ENCODE data around the gene EVL.
"Not testable (repeated sequence)": the region's sequence is repeated elsewhere in the genome, so short reads cannot be mapped to it uniquely, and the experiment has no call there.

The EVL gene

GRCh38 chr14:100159094-100159864, 94.1 kb downstream of the EVL start, which contains the start of gene DEGS2:
Gene DEGS2 (minus strand): TSS chr14:100159645. CDS start chr14:100159587, 58 bp downstream.
- in situ Hi-C loops (cut with MboI; ENCODE audit: low sequenced_read_pairs), result no loop called here

- in situ Hi-C loops (cut with MboI; ENCODE audit: low sequenced_read_pairs), result no loop called here
These were observed 94.8 kb downstream of the EVL start for GRCh38 chr14:100159865-100160533.

GRCh38 chr14:100160534-100160916, 95.3 kb downstream of the EVL start:
- in situ Hi-C loops (cut with MboI; ENCODE audit: low sequenced_read_pairs), result no loop called here

GRCh38 chr14:100165376-100165775, 100.2 kb downstream of the EVL start:
- in situ Hi-C loops (cut with MboI; ENCODE audit: low sequenced_read_pairs), result no loop called here

- in situ Hi-C loops (cut with MboI; ENCODE audit: low sequenced_read_pairs), result no loop called here
These were observed 100.7 kb downstream of the EVL start for GRCh38 chr14:100165831-100166440.

GRCh38 chr14:100168506-100168905, 103.3 kb downstream of the EVL start:
- in situ Hi-C loops (cut with MboI; ENCODE audit: low sequenced_read_pairs), result no loop called here

- in situ Hi-C loops (cut with MboI; ENCODE audit: low sequenced_read_pairs), result no loop called here
These were observed 105.7 kb downstream of the EVL start for GRCh38 chr14:100170880-100171279.

GRCh38 chr14:100172811-100173210, 107.6 kb downstream of the EVL start:
- in situ Hi-C loops (cut with MboI; ENCODE audit: low sequenced_read_pairs), result no loop called here

- in situ Hi-C loops (cut with MboI; ENCODE audit: low sequenced_read_pairs), result no loop called here
These were observed 108.1 kb downstream of the EVL start for GRCh38 chr14:100173353-100173752.

- in situ Hi-C loops (cut with MboI; ENCODE audit: low sequenced_read_pairs), result no loop called here
These were observed 111.6 kb downstream of the EVL start for GRCh38 chr14:100176811-100177327.

GRCh38 chr14:100178691-100179090, 113.5 kb downstream of the EVL start:
- in situ Hi-C loops (cut with MboI; ENCODE audit: low sequenced_read_pairs), result no loop called here

- in situ Hi-C loops (cut with MboI; ENCODE audit: low sequenced_read_pairs), result not testable (repeated sequence)
These were observed 115.4 kb downstream of the EVL start for GRCh38 chr14:100180671-100181070.

GRCh38 chr14:100181876-100182551, 116.8 kb downstream of the EVL start:
- in situ Hi-C loops (cut with MboI; ENCODE audit: low sequenced_read_pairs), result not testable (repeated sequence)

GRCh38 chr14:100187247-100187833, 122.1 kb downstream of the EVL start:
- in situ Hi-C loops (cut with MboI; ENCODE audit: low sequenced_read_pairs), result no loop called here

GRCh38 chr14:100188392-100189030, 123.3 kb downstream of the EVL start:
- in situ Hi-C loops (cut with MboI; ENCODE audit: low sequenced_read_pairs), result no loop called here

- in situ Hi-C loops (cut with MboI; ENCODE audit: low sequenced_read_pairs), result no loop called here
These were observed 124.9 kb downstream of the EVL start for GRCh38 chr14:100190126-100190525.

GRCh38 chr14:100191584-100192249, 126.5 kb downstream of the EVL start:
- in situ Hi-C loops (cut with MboI; ENCODE audit: low sequenced_read_pairs), result no loop called here

GRCh38 chr14:100192250-100192671, 127.0 kb downstream of the EVL start:
- in situ Hi-C loops (cut with MboI; ENCODE audit: low sequenced_read_pairs), result no loop called here

- in situ Hi-C loops (cut with MboI; ENCODE audit: low sequenced_read_pairs), result no loop called here
These were observed 127.6 kb downstream of the EVL start for GRCh38 chr14:100192672-100193416.

Measured in HL-60/S4 treated with retinoic acid at 250 ng/mL for 4 days and 3 days (cell line).